Mononuclear cell (primary cell): ENCODE measurements around the gene LONP2. TPM values are rescaled to one million over a fixed set of nuclear protein-coding genes. Genes with fewer than 3 reads are reported as not detected.

Experiments
- H3K27me3 ChIP-seq: 2 replicates; pipeline ENCODE4 v1.6.0; 2011; ENCODE audit warnings: low read length, control low read depth; ENCODE audit not compliant: insufficient read depth
- H3K4me1 ChIP-seq: 2 replicates; pipeline ENCODE4 v1.5.1; 2011; ENCODE audit warnings: mild to moderate bottlenecking, low read length, control low read depth; ENCODE audit not compliant: insufficient read depth
- H3K4me3 ChIP-seq: 2 replicates; pipeline ENCODE4 v1.5.1; 2011; ENCODE audit warnings: mild to moderate bottlenecking, low read length, moderate library complexity
- H3K9me3 ChIP-seq: 2 replicates; pipeline ENCODE4 v1.5.1; 2011; ENCODE audit warnings: low read depth, mild to moderate bottlenecking, control low read depth, low read length
- total RNA-seq: library from RNA; depleted of rRNA; stranded (reverse); fragments of >200 nt; gene quantifications from one replicate; pipeline ENCODE4 v1.2.3, GENCODE V29; 2012

LONP2 gene
- total RNA-seq, 1 donor, result 49.2 TPM

GRCh38 chr16:48262631-48263030 is 18.5 kb downstream of the LONP2 start:
- no peaks in the 10 kb centered on the region for H3K27me3 ChIP-seq
- no peak overlapping the region for H3K4me3 ChIP-seq
- peaks cover 5% of the 10 kb centered on the region for H3K9me3 ChIP-seq
- H3K4me1 ChIP-seq, result no peaks in the 10 kb centered on the region

- H3K4me1 ChIP-seq, result no peaks in the 10 kb centered on the region
- H3K9me3 ChIP-seq, result no peaks in the 10 kb centered on the region
- H3K4me3 ChIP-seq, result no peak overlapping the region
- no peaks in the 10 kb centered on the region for H3K27me3 ChIP-seq
These were observed 24.9 kb downstream of the LONP2 start for GRCh38 chr16:48269011-48269410.

- H3K4me3 ChIP-seq, result no peak overlapping the region
- no peaks in the 10 kb centered on the region for H3K27me3 ChIP-seq
- H3K9me3 ChIP-seq, result no peaks in the 10 kb centered on the region
- no peaks in the 10 kb centered on the region for H3K4me1 ChIP-seq
These were observed 27.6 kb downstream of the LONP2 start for GRCh38 chr16:48271728-48272127.

GRCh38 chr16:48272837-48273421 is 28.8 kb downstream of the LONP2 start:
- no peaks in the 10 kb centered on the region for H3K27me3 ChIP-seq
- H3K4me1 ChIP-seq, result no peaks in the 10 kb centered on the region
- H3K9me3 ChIP-seq, result no peaks in the 10 kb centered on the region
- no peak overlapping the region for H3K4me3 ChIP-seq

DNA sequence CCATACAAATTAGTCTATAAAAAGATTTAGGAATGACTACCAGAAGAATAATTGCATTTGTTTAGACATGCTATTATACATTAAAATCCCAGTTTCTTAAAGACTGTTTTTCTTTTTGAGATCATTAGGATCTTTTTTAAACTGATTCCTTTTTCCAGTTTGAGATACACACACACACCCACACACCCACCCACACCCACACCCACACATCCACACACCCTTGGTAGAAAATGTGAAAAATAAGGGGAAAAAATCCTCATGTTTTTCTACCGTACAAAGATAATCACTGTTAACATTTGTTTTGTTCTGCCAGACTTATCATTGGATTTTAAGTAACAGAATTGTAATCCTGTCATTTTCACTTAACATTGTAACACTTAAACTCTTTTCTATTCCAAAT is 30.4 kb downstream of the LONP2 start:
- Histone ChIP-seq H3K4me1 (no peaks in the 10 kb centered on the region), H3K9me3 (no peaks in the 10 kb centered on the region), H3K4me3 (no peak overlapping the region), H3K27me3 (no peaks in the 10 kb centered on the region)

- H3K4me1 ChIP-seq, result no peaks in the 10 kb centered on the region
- H3K27me3 ChIP-seq, result no peaks in the 10 kb centered on the region
- no peaks in the 10 kb centered on the region for H3K9me3 ChIP-seq
- H3K4me3 ChIP-seq, result no peak overlapping the region
These were observed 32.0 kb downstream of the LONP2 start for GRCh38 chr16:48276102-48276501.

DNA sequence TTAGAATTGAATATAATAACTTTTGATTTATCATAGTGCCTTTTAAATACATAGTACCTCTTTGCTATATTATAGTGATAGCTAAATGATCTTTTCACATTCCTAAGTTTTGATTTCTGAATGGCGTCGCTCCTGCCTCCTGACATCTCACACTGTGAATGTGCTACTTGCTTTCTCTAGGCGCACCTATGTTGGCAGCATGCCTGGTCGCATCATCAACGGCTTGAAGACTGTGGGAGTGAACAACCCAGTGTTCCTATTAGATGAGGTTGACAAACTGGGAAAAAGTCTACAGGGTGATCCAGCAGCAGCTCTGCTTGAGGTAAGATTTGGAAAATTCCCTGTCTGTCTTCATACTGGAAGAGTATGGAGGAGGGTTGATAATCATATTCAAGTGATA is 33.1 kb downstream of the LONP2 start:
- H3K9me3 ChIP-seq, result no peaks in the 10 kb centered on the region
- no peaks in the 10 kb centered on the region for H3K27me3 ChIP-seq
- no peaks in the 10 kb centered on the region for H3K4me1 ChIP-seq
- H3K4me3 ChIP-seq, result no peak overlapping the region

DNA sequence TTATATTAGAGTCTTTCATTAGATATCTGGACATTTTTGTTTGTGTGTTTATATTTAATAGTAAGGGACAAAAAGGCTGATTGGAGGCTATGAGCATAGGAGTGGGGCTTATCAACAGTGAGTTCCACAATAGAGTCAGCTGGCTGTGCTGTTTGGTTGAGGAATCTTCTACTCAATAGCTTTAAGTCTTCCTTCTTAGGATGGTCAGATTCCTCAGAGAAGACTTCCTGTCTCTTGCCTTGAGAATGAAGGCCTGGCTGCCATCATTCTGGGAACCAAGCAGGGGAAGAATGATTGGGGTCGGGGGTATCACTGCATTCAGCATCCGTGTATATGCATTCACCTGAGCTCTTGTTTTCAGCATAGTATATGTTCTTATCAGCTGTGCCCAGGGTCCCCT is 35.1 kb downstream of the LONP2 start:
- Histone ChIP-seq H3K4me1 (no peaks in the 10 kb centered on the region), H3K9me3 (no peaks in the 10 kb centered on the region), H3K27me3 (no peaks in the 10 kb centered on the region), H3K4me3 (no peak overlapping the region)

- H3K9me3 ChIP-seq, result no peaks in the 10 kb centered on the region
- H3K4me3 ChIP-seq, result no peak overlapping the region
- no peaks in the 10 kb centered on the region for H3K27me3 ChIP-seq
- no peaks in the 10 kb centered on the region for H3K4me1 ChIP-seq
These were observed 36.4 kb downstream of the LONP2 start for GRCh38 chr16:48280546-48280945.

DNA sequence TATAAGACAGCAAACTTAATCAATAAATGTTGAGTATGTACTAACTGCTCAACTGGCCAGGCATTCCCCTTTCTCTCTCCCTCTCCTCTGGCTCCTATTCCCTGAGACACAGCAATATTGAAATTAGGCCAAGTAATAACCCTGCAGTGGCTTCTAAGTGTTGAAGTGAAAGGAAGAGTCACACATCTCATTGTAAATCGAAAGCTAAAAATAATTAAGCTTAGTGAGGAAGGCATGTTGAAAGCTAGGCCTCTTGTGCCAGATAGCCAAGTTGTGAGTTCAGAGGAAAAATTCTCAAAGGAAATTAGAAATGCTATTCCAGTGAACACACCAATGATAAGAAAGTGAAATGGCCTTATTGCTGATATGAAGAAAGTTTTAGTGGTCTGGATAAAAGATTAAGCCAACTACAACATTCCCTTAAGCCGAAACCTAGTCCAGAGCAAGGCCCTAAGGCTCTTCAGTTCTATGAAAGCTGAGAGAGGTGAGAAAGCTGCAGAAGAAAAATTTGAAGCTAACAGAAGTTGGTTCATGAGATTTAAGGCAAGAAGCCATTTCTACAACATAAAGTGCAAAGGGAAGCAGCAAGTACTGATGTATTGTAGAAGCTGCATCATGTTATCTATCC is 38.6 kb downstream of the LONP2 start:
- Histone ChIP-seq H3K4me1 (no peaks in the 10 kb centered on the region), H3K27me3 (no peaks in the 10 kb centered on the region), H3K9me3 (peaks cover 6% of the 10 kb centered on the region), H3K4me3 (no peak overlapping the region)

DNA sequence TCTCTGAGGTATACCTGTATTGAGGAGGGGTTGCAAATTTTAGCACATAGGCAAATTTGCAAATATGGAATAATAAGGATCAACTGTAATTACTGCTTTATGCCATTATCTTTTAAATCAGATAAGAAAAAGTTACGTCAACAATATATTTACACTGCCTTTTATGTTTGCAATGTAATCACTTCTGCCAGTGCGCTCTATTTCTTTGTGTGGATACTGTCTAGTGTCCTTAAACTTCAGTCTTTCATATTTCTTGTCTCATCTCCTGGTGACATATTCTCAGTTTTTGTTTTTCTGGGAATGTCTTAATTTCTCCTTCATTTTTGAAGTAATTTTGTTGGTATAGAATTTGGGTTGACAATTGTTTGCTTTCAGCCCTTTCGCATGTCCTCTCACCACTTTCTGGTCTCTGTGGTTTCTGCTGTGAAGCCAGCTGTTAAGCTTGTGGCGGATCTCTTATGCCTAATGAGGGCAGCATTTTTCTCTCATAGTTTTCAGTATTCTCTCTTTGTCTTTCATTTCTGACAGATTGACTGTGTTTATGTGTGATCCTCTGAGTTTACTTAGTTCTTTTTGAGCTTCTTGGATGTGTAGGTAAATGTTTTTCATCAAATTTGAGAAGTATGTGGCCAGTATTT is 40.8 kb downstream of the LONP2 start:
- no peaks in the 10 kb centered on the region for H3K27me3 ChIP-seq
- H3K4me1 ChIP-seq, result no peaks in the 10 kb centered on the region
- H3K9me3 ChIP-seq, result peaks cover 6% of the 10 kb centered on the region
- no peak overlapping the region for H3K4me3 ChIP-seq

DNA sequence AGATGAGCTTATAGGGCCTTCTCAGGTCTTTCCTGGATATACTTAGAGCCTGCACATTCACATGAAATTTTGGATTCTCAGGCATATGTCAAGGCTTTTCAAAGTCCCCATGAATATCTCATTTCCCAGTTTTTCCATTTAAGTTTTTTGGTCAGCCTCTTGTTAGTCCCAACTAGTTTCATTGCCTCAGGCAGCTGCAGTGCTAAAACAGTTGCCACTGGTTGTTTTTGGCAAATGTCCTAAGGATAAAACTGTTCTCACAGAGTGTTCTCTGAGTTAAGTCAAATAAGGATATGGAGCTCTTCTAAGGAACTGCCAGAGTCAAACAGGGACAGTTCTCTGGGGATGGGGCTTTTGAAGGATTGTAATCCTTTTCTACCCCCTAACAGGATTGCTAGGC is 43.1 kb downstream of the LONP2 start:
- Histone ChIP-seq H3K4me1 (no peaks in the 10 kb centered on the region), H3K27me3 (no peaks in the 10 kb centered on the region), H3K9me3 (peaks cover 6% of the 10 kb centered on the region), H3K4me3 (no peak overlapping the region)

- Histone ChIP-seq H3K4me3 (no peak overlapping the region), H3K27me3 (no peaks in the 10 kb centered on the region), H3K4me1 (no peaks in the 10 kb centered on the region), H3K9me3 (peaks cover 6% of the 10 kb centered on the region)
These were observed 47.2 kb downstream of the LONP2 start for GRCh38 chr16:48291303-48291702.

GRCh38 chr16:48291754-48292153 is 47.7 kb downstream of the LONP2 start:
- Histone ChIP-seq H3K9me3 (peaks cover 6% of the 10 kb centered on the region), H3K4me3 (no peak overlapping the region), H3K4me1 (no peaks in the 10 kb centered on the region), H3K27me3 (no peaks in the 10 kb centered on the region)

GRCh38 chr16:48292452-48292851 is 48.4 kb downstream of the LONP2 start:
- no peak overlapping the region for H3K4me3 ChIP-seq
- no peaks in the 10 kb centered on the region for H3K4me1 ChIP-seq
- H3K9me3 ChIP-seq, result no peaks in the 10 kb centered on the region
- no peaks in the 10 kb centered on the region for H3K27me3 ChIP-seq

GRCh38 chr16:48294724-48295123 is 50.6 kb downstream of the LONP2 start:
- Histone ChIP-seq H3K27me3 (no peaks in the 10 kb centered on the region), H3K4me3 (no peak overlapping the region), H3K4me1 (no peaks in the 10 kb centered on the region), H3K9me3 (no peaks in the 10 kb centered on the region)
